Fibroblast of lung (primary cell): ENCODE measurements around the gene FLNC. TPM values are rescaled to one million over a fixed set of nuclear protein-coding genes. Genes with fewer than 3 reads are reported as not detected.

Experiments
- polyA plus RNA-seq, 2 donors: library from polyadenylated mRNA; depleted of rRNA in 1 of 2; stranded (reverse) in 1 of 2; unstranded in 1 of 2; fragments of >200 nt; gene quantifications; 2 replicates each; pipeline ENCODE4 v1.2.1, GENCODE V29; 2011 to 2012; ENCODE audit warnings: missing spikeins in 1 of 2
- total RNA-seq: library from RNA; depleted of rRNA; stranded (reverse); fragments of >200 nt; gene quantifications from 2 replicates; pipeline ENCODE4 v1.2.1, GENCODE V29; 2014

FLNC gene
- total and polyA plus RNA-seq, 2 donors (not counting 1 experiment from before 2014, with no cell fraction given) = 29.3 to 191 TPM

Other genes with a start within 250 kb of the FLNC start
- gene GARIN1A, start 158.1 kb upstream of the FLNC start, total RNA-seq = 0.51 and 1.5 TPM in 2 replicates
- gene GARIN1A, start 158.1 kb upstream of the FLNC start, polyA plus RNA-seq = 0.46 and 0.52 TPM in 2 replicates
- 538 and 636 TPM in 2 replicates for gene CALU, start 91.0 kb upstream of the FLNC start, total RNA-seq
- 835 and 1,372 TPM in 2 replicates for gene CALU, start 91.0 kb upstream of the FLNC start, polyA plus RNA-seq
- gene OPN1SW, start 54.6 kb upstream of the FLNC start, total RNA-seq = not detected in 2 replicates
- not detected in 2 replicates for gene OPN1SW, start 54.6 kb upstream of the FLNC start, polyA plus RNA-seq
- 4.9 and 12.1 TPM in 2 replicates for gene CCDC136, start 38.4 kb upstream of the FLNC start, total RNA-seq
- 8.3 and 11.8 TPM in 2 replicates for gene CCDC136, start 38.4 kb upstream of the FLNC start, polyA plus RNA-seq
- gene ATP6V1F, start 32.5 kb downstream of the FLNC start, total RNA-seq = 124 and 128 TPM in 2 replicates
- gene ATP6V1F, start 32.5 kb downstream of the FLNC start, polyA plus RNA-seq = 167 and 243 TPM in 2 replicates
- 0.50 and 0.77 TPM in 2 replicates for gene KCP, start 80.3 kb downstream of the FLNC start, total RNA-seq
- gene KCP, start 80.3 kb downstream of the FLNC start, polyA plus RNA-seq = 0.08 TPM in 1 of 2 replicates, not detected in the other
- 0.33 TPM in 1 of 2 replicates, not detected in the other for gene IRF5, start 107.5 kb downstream of the FLNC start, total RNA-seq
- gene IRF5, start 107.5 kb downstream of the FLNC start, polyA plus RNA-seq = 0.06 TPM in 1 of 2 replicates, not detected in the other
- gene TNPO3, start 224.7 kb downstream of the FLNC start, total RNA-seq = 55.0 and 73.5 TPM in 2 replicates
- 39.1 and 47.7 TPM in 2 replicates for gene TNPO3, start 224.7 kb downstream of the FLNC start, polyA plus RNA-seq